Fibroblast of gingiva (primary cell): ENCODE results near the gene ADGRF3.
"Not testable (repeated sequence)": the region's sequence is repeated elsewhere in the genome, so short reads cannot be mapped to it uniquely, and the experiment has no call there.

ENCODE experiments used
- DNase-seq: peaks from one replicate; pipeline ENCODE4 v3.0.0-alpha.2; 2011; ENCODE audit warnings: low read depth

ADGRF3 gene

GRCh38 chr2:26317377-26318105 is 29.0 kb downstream of the ADGRF3 start:
- DNase-seq, result no peak

- DNase-seq, result no peak
Observed at GRCh38 chr2:26316845-26317244, 29.7 kb downstream of the ADGRF3 start.

- no peak for DNase-seq
Observed at GRCh38 chr2:26316041-26316440, 30.5 kb downstream of the ADGRF3 start.

GRCh38 chr2:26314243-26314642 is 32.3 kb downstream of the ADGRF3 start:
- DNase-seq, result no peak

GRCh38 chr2:26313446-26313845 is 33.1 kb downstream of the ADGRF3 start:
- DNase-seq, result no peak

- no peak for DNase-seq
Observed at GRCh38 chr2:26312471-26312870, 34.1 kb downstream of the ADGRF3 start.

GRCh38 chr2:26309921-26310320 is 36.7 kb downstream of the ADGRF3 start:
- no peak for DNase-seq

- no peak for DNase-seq
Observed at GRCh38 chr2:26305540-26305939, 41.0 kb downstream of the ADGRF3 start.

GRCh38 chr2:26305094-26305493 is 41.5 kb downstream of the ADGRF3 start:
- DNase-seq, result not testable (repeated sequence)

GRCh38 chr2:26302846-26303245 is 43.7 kb downstream of the ADGRF3 start:
- peak; percentile 21 for DNase-seq

GRCh38 chr2:26300234-26300925 is 46.2 kb downstream of the ADGRF3 start:
- no peak for DNase-seq

- DNase-seq, result peak; percentile 62
Observed at GRCh38 chr2:26299471-26300101, 47.0 kb downstream of the ADGRF3 start.

- DNase-seq, result peak; percentile 74
Observed at GRCh38 chr2:26298638-26299393, 47.8 kb downstream of the ADGRF3 start.

- DNase-seq, result no peak
Observed at GRCh38 chr2:26298286-26298637, 48.3 kb downstream of the ADGRF3 start.

GRCh38 chr2:26297061-26297460 is 49.5 kb downstream of the ADGRF3 start:
- DNase-seq, result no peak

- DNase-seq, result no peak
Observed at GRCh38 chr2:26295511-26295910, 51.1 kb downstream of the ADGRF3 start.

GRCh38 chr2:26292646-26293045 is 53.9 kb downstream of the ADGRF3 start:
- no peak for DNase-seq

GRCh38 chr2:26290001-26290400 is 56.6 kb downstream of the ADGRF3 start:
- DNase-seq, result no peak

GRCh38 chr2:26285931-26286330 is 60.7 kb downstream of the ADGRF3 start:
- no peak for DNase-seq

GRCh38 chr2:26284132-26284531 is 62.5 kb downstream of the ADGRF3 start:
- no peak for DNase-seq

GRCh38 chr2:26283606-26284005 is 63.0 kb downstream of the ADGRF3 start:
- DNase-seq, result no peak

- DNase-seq, result no peak
Observed at GRCh38 chr2:26281226-26281625, 65.4 kb downstream of the ADGRF3 start.

GRCh38 chr2:26279886-26280285 is 66.7 kb downstream of the ADGRF3 start:
- no peak for DNase-seq
